Stimulated activated CD4-positive, alpha-beta T cell treated with anti-CD3 and anti-CD28 coated beads, Interleukin-15, amount 100 ng/mL, for 24 hours (primary cell): Measurements from ENCODE around the gene SLX4IP.
"Not testable (repeated sequence)": the region's sequence is repeated elsewhere in the genome, so short reads cannot be mapped to it uniquely, and the experiment has no call there.

Source experiments
- DNase-seq: peaks from one replicate; pipeline ENCODE4 v3.0.0-alpha.2; 2020

SLX4IP gene

GRCh38 chr20:10613426-10613825 lies 178.3 kb downstream of the SLX4IP start:
- not testable (repeated sequence) for DNase-seq

- DNase-seq: no peak
Observed at GRCh38 chr20:10613911-10614310, 178.8 kb downstream of the SLX4IP start.

- DNase-seq: no peak
Observed at GRCh38 chr20:10616212-10616611, 181.1 kb downstream of the SLX4IP start.

GRCh38 chr20:10617549-10618133 lies 182.5 kb downstream of the SLX4IP start:
- not testable (repeated sequence) for DNase-seq

- no peak for DNase-seq
Observed at GRCh38 chr20:10618611-10619245, 183.6 kb downstream of the SLX4IP start.

GRCh38 chr20:10619427-10619826 lies 184.3 kb downstream of the SLX4IP start:
- DNase-seq: no peak

GRCh38 chr20:10621149-10621548 lies 186.0 kb downstream of the SLX4IP start:
- no peak for DNase-seq

GRCh38 chr20:10622657-10623418 lies 187.7 kb downstream of the SLX4IP start:
- no peak for DNase-seq

GRCh38 chr20:10625641-10626040 lies 190.5 kb downstream of the SLX4IP start:
- no peak for DNase-seq

- DNase-seq: no peak
Observed at GRCh38 chr20:10626896-10627295, 191.8 kb downstream of the SLX4IP start.

GRCh38 chr20:10629946-10630650 lies 195.0 kb downstream of the SLX4IP start:
- DNase-seq: no peak

- no peak for DNase-seq
Observed at GRCh38 chr20:10631126-10631525, 196.0 kb downstream of the SLX4IP start.

- DNase-seq: no peak
Observed at GRCh38 chr20:10632721-10633509, 197.8 kb downstream of the SLX4IP start.

GRCh38 chr20:10633718-10634117 lies 198.6 kb downstream of the SLX4IP start:
- no peak for DNase-seq

- DNase-seq: no peak
Observed at GRCh38 chr20:10634211-10634610, 199.1 kb downstream of the SLX4IP start.

- no peak for DNase-seq
Observed at GRCh38 chr20:10634683-10635411, 199.7 kb downstream of the SLX4IP start.

GRCh38 chr20:10635476-10636208 lies 200.5 kb downstream of the SLX4IP start:
- no peak for DNase-seq

- DNase-seq: no peak
Observed at GRCh38 chr20:10636326-10636818, 201.3 kb downstream of the SLX4IP start.

GRCh38 chr20:10637031-10637559 lies 202.0 kb downstream of the SLX4IP start:
- no peak for DNase-seq

- no peak for DNase-seq
Observed at GRCh38 chr20:10637563-10637962, 202.5 kb downstream of the SLX4IP start.
